Endodermal cell (in vitro differentiated cells): ENCODE data around the gene BHLHE23. TPM values are rescaled to one million over a fixed set of nuclear protein-coding genes. Genes with fewer than 3 reads are reported as not detected.

Source experiments
- DNase-seq: peaks from one replicate; pipeline ENCODE4 v3.0.0-alpha.2; 2017
- H3K27ac ChIP-seq: 2 replicates; pipeline ENCODE4 v1.5.1; 2013; ENCODE audit warnings: mild to moderate bottlenecking, low read depth, low read length, moderate library complexity
- H3K27me3 ChIP-seq: 2 replicates; pipeline ENCODE4 v1.6.1; 2013; ENCODE audit warnings: mild to moderate bottlenecking, low read length, moderate library complexity; ENCODE audit not compliant: insufficient read depth, control insufficient read depth, poor library complexity, severe bottlenecking
- H3K36me3 ChIP-seq: 2 replicates; pipeline ENCODE4 v1.7.0; 2013; ENCODE audit warnings: mild to moderate bottlenecking, low read length, moderate library complexity; ENCODE audit not compliant: control insufficient read depth, insufficient read depth
- H3K4me1 ChIP-seq: one replicate; pipeline ENCODE4 v1.7.0; 2013; ENCODE audit warnings: low read length; ENCODE audit not compliant: control insufficient read depth, insufficient read depth
- H3K4me3 ChIP-seq: 2 replicates; pipeline ENCODE4 v1.5.1; 2013; ENCODE audit warnings: mild to moderate bottlenecking, low read length, moderate library complexity
- H3K9ac ChIP-seq: 2 replicates; pipeline ENCODE4 v1.6.1; 2013; ENCODE audit warnings: mild to moderate bottlenecking, low read length, moderate library complexity; ENCODE audit not compliant: poor library complexity, severe bottlenecking; ENCODE audit errors: extremely low read depth
- H3K9me3 ChIP-seq: 2 replicates; pipeline ENCODE4 v1.6.1; 2013; ENCODE audit warnings: mild to moderate bottlenecking, low read length, moderate library complexity; ENCODE audit not compliant: control insufficient read depth
- H3K27ac Mint-ChIP-seq: 2 replicates; pipeline ENCODE4 v1.8.0; 2020; ENCODE audit warnings: mixed read lengths
- H3K27me3 Mint-ChIP-seq: 2 replicates; pipeline ENCODE4 v1.8.0; 2021; ENCODE audit warnings: mild to moderate bottlenecking, mixed read lengths; ENCODE audit not compliant: insufficient read depth
- H3K36me3 Mint-ChIP-seq: 2 replicates; pipeline ENCODE4 v1.8.0; 2020; ENCODE audit warnings: low read depth, mixed read lengths
- H3K4me1 Mint-ChIP-seq: 2 replicates; pipeline ENCODE4 v1.8.0; 2020; ENCODE audit warnings: mixed read lengths
- H3K4me3 Mint-ChIP-seq: 2 replicates; pipeline ENCODE4 v1.8.0; 2020; ENCODE audit warnings: mild to moderate bottlenecking, moderate library complexity, mixed read lengths
- H3K9me3 Mint-ChIP-seq: 2 replicates; pipeline ENCODE4 v1.8.0; 2020; ENCODE audit warnings: mild to moderate bottlenecking, mixed read lengths
- CTCF ChIP-seq: fragments of 200-600 bp; sonication (generic); conservative IDR thresholded peaks from 2 replicates; pipeline ENCODE4 v1.5.0; 2021; ENCODE audit warnings: antibody characterized with exemption, mild to moderate bottlenecking
- WGBS, 2 experiments: methylation state at CpG; one replicate each; pipeline versions ENCODE4 v1.1.5 to v1.1.7; 2013; ENCODE audit warnings: missing lambda C conversion rate in 2 of 2, mixed read lengths in 1 of 2; ENCODE audit not compliant: insufficient coverage in 1 of 2, insufficient read length in 1 of 2; 5-methylcytosine and 5-hydroxymethylcytosine counted together
- total RNA-seq, 2 donors: library from RNA; stranded (reverse); fragmentation: NEBNext Ultra II Directional in 1 of 2; extraction: Animal tissue kit (Norgen Biotek cat#: 25700) in 1 of 2; gene quantifications; 2 replicates in 1 of 2; 3 replicates in 1 of 2; pipeline ENCODE4 v1.2.1, GENCODE V29; 2021

BHLHE23 gene
- total RNA-seq, 2 donors from 2014 or later: not detected

- 33 to 44% methylated on average over 4 to 12 of the region's 12 CpGs for WGBS, 2 experiments
- Histone ChIP-seq H3K36me3 (no peaks in the 10 kb centered on the region), H3K4me1 (no peaks in the 10 kb centered on the region), H3K27ac (peak overlapping the region; percentile 24), H3K4me3 (no peak overlapping the region), H3K9me3 (peaks cover 19% of the 10 kb centered on the region), H3K27me3 (peaks cover 61% of the 10 kb centered on the region), H3K9ac (no peak overlapping the region)
- H3K27ac Mint-ChIP-seq: no peak overlapping the region
- H3K36me3 Mint-ChIP-seq: peaks cover 3% of the 10 kb centered on the region
- H3K4me1 Mint-ChIP-seq: no peaks in the 10 kb centered on the region
- TF ChIP-seq CTCF: no peak
- DNase-seq: no peak
- H3K4me3 Mint-ChIP-seq: peak overlapping the region; percentile 28
- H3K27me3 Mint-ChIP-seq: peaks cover 47% of the 10 kb centered on the region
- H3K9me3 Mint-ChIP-seq: peaks cover 21% of the 10 kb centered on the region
These were observed 7.5 kb upstream of the BHLHE23 start for GRCh38 chr20:63014287-63014686.

DNA sequence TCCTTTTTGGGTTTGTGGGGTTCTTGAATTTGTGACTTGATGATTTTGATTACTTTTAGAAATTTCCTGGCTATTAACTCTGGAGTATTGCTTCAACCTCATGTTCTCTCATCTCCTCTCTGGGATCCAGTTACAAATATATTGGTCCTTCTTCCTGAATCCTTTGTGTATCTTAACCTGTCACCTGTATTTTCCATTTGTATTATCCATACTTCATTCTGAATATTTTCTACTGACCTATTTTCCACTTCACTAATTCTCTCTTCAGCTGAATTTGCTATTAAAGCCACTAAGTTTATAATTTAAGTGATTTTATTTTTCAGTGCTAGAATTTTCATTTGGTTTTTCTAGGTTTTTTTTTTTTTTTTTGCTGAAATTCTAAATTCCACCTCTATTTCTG is 6.4 kb upstream of the BHLHE23 start:
- peak overlapping the region; percentile 20 for H3K4me3 ChIP-seq
- no peaks in the 10 kb centered on the region for H3K36me3 ChIP-seq
- Mint-ChIP-seq H3K36me3 (peaks cover 3% of the 10 kb centered on the region), H3K27me3 (peaks cover 58% of the 10 kb centered on the region), H3K4me1 (no peaks in the 10 kb centered on the region), H3K4me3 (no peak overlapping the region), H3K9me3 (peaks cover 21% of the 10 kb centered on the region), H3K27ac (no peak overlapping the region)
- no peak for DNase-seq
- no peak for TF ChIP-seq CTCF
- H3K27ac ChIP-seq: no peak overlapping the region
- H3K27me3 ChIP-seq: peaks cover 72% of the 10 kb centered on the region
- peaks cover 3% of the 10 kb centered on the region for H3K4me1 ChIP-seq
- H3K9ac ChIP-seq: no peak overlapping the region
- H3K9me3 ChIP-seq: peaks cover 19% of the 10 kb centered on the region

DNA sequence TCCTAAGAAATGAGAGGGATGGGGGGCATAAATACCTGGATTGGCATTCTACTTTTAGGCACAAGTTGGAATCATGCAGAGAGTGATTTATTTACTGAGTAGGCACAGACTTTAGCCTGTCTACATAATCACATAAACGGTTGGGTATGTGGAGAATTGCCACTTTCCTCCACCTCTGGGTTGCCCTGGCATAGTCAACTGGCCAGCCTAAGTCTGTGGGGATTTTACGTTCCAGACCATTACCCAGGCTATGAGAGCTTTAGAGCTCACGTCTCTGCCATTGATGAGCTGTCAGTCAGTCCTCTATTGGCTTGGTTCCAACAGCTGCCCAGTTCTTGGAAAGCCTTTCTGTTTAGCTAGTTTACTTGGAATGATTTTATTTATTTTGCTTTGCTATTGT is 5.0 kb upstream of the BHLHE23 start:
- Histone ChIP-seq H3K4me1 (peaks cover 3% of the 10 kb centered on the region), H3K27ac (no peak overlapping the region), H3K9ac (no peak overlapping the region), H3K9me3 (peaks cover 19% of the 10 kb centered on the region), H3K27me3 (peaks cover 86% of the 10 kb centered on the region), H3K4me3 (no peak overlapping the region), H3K36me3 (no peaks in the 10 kb centered on the region)
- Mint-ChIP-seq H3K9me3 (peaks cover 21% of the 10 kb centered on the region), H3K36me3 (peaks cover 3% of the 10 kb centered on the region), H3K4me3 (no peak overlapping the region), H3K27me3 (peaks cover 71% of the 10 kb centered on the region), H3K27ac (no peak overlapping the region), H3K4me1 (no peaks in the 10 kb centered on the region)
- WGBS, 2 experiments: 89 to 91% methylated on average over 3 of the region's 3 CpGs
- no peak for TF ChIP-seq CTCF
- no peak for DNase-seq
